SU-DHL-6 (cell line): ENCODE results near the gene TRIM39.
"Not testable (repeated sequence)": the region's sequence is repeated elsewhere in the genome, so short reads cannot be mapped to it uniquely, and the experiment has no call there.

ENCODE experiments used
- H2AFZ ChIP-seq: fragments of 200-600 bp; sonication (generic); 2 replicates; pipeline ENCODE4 v1.6.1; 2014; ENCODE audit warnings: low read depth, mild to moderate bottlenecking, moderate library complexity, mixed read lengths, antibody characterized with exemption, low read length; ENCODE audit not compliant: severe bottlenecking
- H3F3A ChIP-seq: fragments of 200-600 bp; shearing (Covaris generic); 2 replicates; pipeline ENCODE4 v1.6.0; 2016; ENCODE audit warnings: antibody characterized with exemption, mild to moderate bottlenecking; ENCODE audit not compliant: insufficient read depth
- H3K27ac ChIP-seq: fragments of 200-600 bp; sonication (generic); 2 replicates; pipeline ENCODE4 v1.5.1; 2016; ENCODE audit warnings: low read depth, mild to moderate bottlenecking, low read length, moderate library complexity, mixed read lengths
- H3K27me3 ChIP-seq: fragments of 200-600 bp; sonication (generic), shearing (Covaris generic); 2 replicates; pipeline ENCODE4 v1.6.0; 2014; ENCODE audit warnings: mild to moderate bottlenecking, low read length
- H3K36me3 ChIP-seq: fragments of 200-600 bp; sonication (generic); 2 replicates; pipeline ENCODE4 v1.6.1; 2014; ENCODE audit warnings: mild to moderate bottlenecking, low read length, mixed read lengths
- H3K4me2 ChIP-seq: fragments of 300-600, 200-600 bp; shearing (Covaris generic), sonication (generic); 2 replicates; pipeline ENCODE4 v1.6.0; 2014; ENCODE audit warnings: low read length, low read depth, mild to moderate bottlenecking; ENCODE audit not compliant: poor library complexity, severe bottlenecking
- H3K4me3 ChIP-seq: fragments of 200-600 bp; sonication (generic); 2 replicates; pipeline ENCODE4 v1.5.1; 2014; ENCODE audit warnings: antibody characterized with exemption, low read length, mild to moderate bottlenecking, mixed read lengths; ENCODE audit not compliant: insufficient read depth, poor library complexity, severe bottlenecking
- H3K79me2 ChIP-seq: fragments of 200-600 bp; sonication (generic); 2 replicates; pipeline ENCODE4 v1.6.1; 2014; ENCODE audit warnings: mild to moderate bottlenecking, low read length, moderate library complexity; ENCODE audit not compliant: insufficient read depth
- H3K9ac ChIP-seq: fragments of 200-600 bp; sonication (generic); 2 replicates; pipeline ENCODE4 v1.7.0; 2014; ENCODE audit warnings: mild to moderate bottlenecking, low read length
- H3K9me2 ChIP-seq: fragments of 200-600 bp; sonication (generic); replicated peaks from 2 replicates; pipeline ENCODE4 v1.6.1; 2014; ENCODE audit warnings: low read length; ENCODE audit not compliant: insufficient read depth
- H3K9me3 ChIP-seq: fragments of 200-600 bp; sonication (generic); 2 replicates; pipeline ENCODE4 v1.6.1; 2014; ENCODE audit warnings: low read length, mixed read lengths; ENCODE audit not compliant: insufficient read depth
- H4K20me1 ChIP-seq: fragments of 200-600 bp; sonication (generic); 2 replicates; pipeline ENCODE4 v1.6.1; 2014; ENCODE audit warnings: low read depth, mild to moderate bottlenecking, antibody characterized with exemption, low read length, moderate library complexity, mixed read lengths
- CTCF ChIP-seq: fragments of 200-600 bp; sonication (generic); IDR thresholded peaks from one replicate; pipeline ENCODE4 v1.5.1; 2017; ENCODE audit warnings: antibody characterized with exemption, mild to moderate bottlenecking, low read length, moderate library complexity; ENCODE audit not compliant: insufficient read depth, poor library complexity, severe bottlenecking
- EZH2phosphoT487 ChIP-seq: fragments of 200-600 bp; sonication (generic), shearing (Covaris generic); conservative IDR thresholded peaks from 2 replicates; pipeline ENCODE4 v1.6.1; 2018; ENCODE audit warnings: mild to moderate bottlenecking, antibody characterized with exemption, low read length, moderate library complexity, mixed read lengths

Gene TRIM39

GRCh38 chr6:30326526-30327231 is at the start of gene TRIM39:
Gene TRIM39 (plus strand): TSS chr6:30326927. CDS start chr6:30329318, 2,391 bp downstream.
- Histone ChIP-seq H3F3A (peaks cover 8% of the 10 kb centered on the region), H3K9ac (peak within 1 kb of the TSS; percentile 83), H3K9me3 (no peaks in the 10 kb centered on the region), H2AFZ (peak within 1 kb of the TSS; percentile 65), H3K27me3 (no peaks in the 10 kb centered on the region), H3K4me3 (peak within 1 kb of the TSS; percentile 62), H3K36me3 (no peaks in the 10 kb centered on the region), H4K20me1 (peaks cover 29% of the 10 kb centered on the region), H3K27ac (peak within 1 kb of the TSS; percentile 74), H3K9me2 (no peaks in the 10 kb centered on the region), H3K4me2 (peak within 1 kb of the TSS; percentile 73), H3K79me2 (peaks cover 56% of the 10 kb centered on the region)
- no peak for TF ChIP-seq EZH2phosphoT487
- TF ChIP-seq CTCF: no peak

GRCh38 chr6:30280988-30281387 is 45.7 kb upstream of the TRIM39 start:
- not testable (repeated sequence) for H2AFZ ChIP-seq, H4K20me1 ChIP-seq, H3K27ac ChIP-seq, H3K79me2 ChIP-seq, H3K9me2 ChIP-seq, H3K27me3 ChIP-seq, H3K36me3 ChIP-seq, H3F3A ChIP-seq, H3K9ac ChIP-seq, H3K4me2 ChIP-seq
- Histone ChIP-seq H3K4me3 (peak overlapping the region; percentile 18), H3K9me3 (peaks cover 55% of the 10 kb centered on the region)

- H4K20me1 ChIP-seq: no peaks in the 10 kb centered on the region
- no peaks in the 10 kb centered on the region for H3K27me3 ChIP-seq
- H3K9me2 ChIP-seq: no peaks in the 10 kb centered on the region
- no peak overlapping the region for H2AFZ ChIP-seq
- peaks cover 3% of the 10 kb centered on the region; the same call in 1 of the 2 replicates for H3K36me3 ChIP-seq
- H3K27ac ChIP-seq: no peak overlapping the region
- H3K9ac ChIP-seq: no peak overlapping the region
- H3F3A ChIP-seq: no peaks in the 10 kb centered on the region
- peaks cover 55% of the 10 kb centered on the region for H3K9me3 ChIP-seq
- no peaks in the 10 kb centered on the region for H3K79me2 ChIP-seq
- TF ChIP-seq CTCF (no peak), EZH2phosphoT487 (no peak)
- no peak overlapping the region for H3K4me3 ChIP-seq
- H3K4me2 ChIP-seq: no peak overlapping the region
Measured at GRCh38 chr6:30282522-30282921, 44.2 kb upstream of the TRIM39 start.

- Histone ChIP-seq H3K9ac (no peak overlapping the region), H3K4me2 (no peak overlapping the region), H3K9me2 (no peaks in the 10 kb centered on the region), H2AFZ (no peak overlapping the region), H3K9me3 (peaks cover 55% of the 10 kb centered on the region), H3K27ac (no peak overlapping the region), H3K79me2 (no peaks in the 10 kb centered on the region), H3K4me3 (no peak overlapping the region), H4K20me1 (no peaks in the 10 kb centered on the region), H3K27me3 (no peaks in the 10 kb centered on the region), H3K36me3 (peaks cover 3% of the 10 kb centered on the region; the same call in 1 of the 2 replicates), H3F3A (no peaks in the 10 kb centered on the region)
- TF ChIP-seq CTCF: no peak
- TF ChIP-seq EZH2phosphoT487: no peak
Measured at GRCh38 chr6:30283761-30284160, 43.0 kb upstream of the TRIM39 start.
